ENCODE results near the gene DNAJB13.
A peak's percentile ranks its signal among the peaks of the same experiment; 100 is the strongest.

Gene DNAJB13

DNA sequence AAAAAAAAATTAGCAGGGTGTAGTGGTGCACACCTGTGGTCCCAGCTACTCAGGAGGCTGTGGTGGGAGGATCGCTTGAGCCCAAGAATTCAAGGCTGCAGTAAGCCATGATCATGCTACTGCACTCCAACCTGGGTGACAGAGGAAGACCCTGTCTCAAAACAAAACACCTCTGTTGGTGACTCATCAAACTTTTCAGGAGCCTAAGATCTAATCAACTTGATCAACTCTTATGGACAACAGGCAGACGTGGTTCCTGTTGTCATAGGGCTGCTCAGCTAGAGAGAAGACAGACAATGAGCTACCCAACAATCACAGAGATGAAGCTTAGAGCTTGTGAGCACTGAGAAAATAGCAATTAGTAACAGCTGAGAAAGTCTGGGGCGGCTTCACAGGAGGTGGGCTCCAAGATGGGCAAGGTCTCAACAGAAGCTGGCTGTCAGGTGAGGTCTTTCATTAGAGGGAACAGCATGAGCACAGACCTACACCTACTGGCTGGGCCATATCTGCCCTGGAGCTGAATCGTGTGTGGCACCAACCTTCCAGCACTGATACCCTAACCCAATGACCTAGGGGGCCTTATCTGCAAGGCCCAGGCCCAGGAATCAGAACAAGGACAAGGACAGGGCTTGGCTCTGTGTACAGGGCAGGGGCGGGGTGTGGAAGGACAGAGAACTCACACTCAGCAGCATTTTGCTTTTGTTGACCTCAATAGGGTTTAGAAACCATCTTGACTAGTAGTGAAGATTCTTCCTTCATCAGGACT is 65.3 kb downstream of the DNAJB13 start:
- DNase-seq (ENCODE audit: low spot score), result no peak

DNA sequence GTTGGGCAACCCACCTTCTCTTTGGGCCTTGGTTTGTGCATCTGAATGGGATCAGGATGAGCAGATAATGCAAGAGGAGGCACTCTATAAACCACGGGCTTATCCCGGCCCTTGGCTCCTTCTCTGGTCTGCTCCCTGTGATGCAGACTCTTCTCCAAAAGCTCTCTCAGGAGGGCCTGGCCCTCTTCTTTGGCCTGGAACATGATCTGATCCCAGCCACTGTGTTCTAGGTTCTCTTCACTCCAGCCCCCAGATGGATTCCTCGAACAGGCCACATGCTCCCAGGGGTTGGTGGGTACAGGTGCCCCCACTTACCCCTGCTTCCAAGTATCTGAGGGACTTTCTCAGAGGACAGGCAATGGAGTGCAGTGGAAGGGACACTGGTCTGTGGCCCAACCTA is 66.8 kb downstream of the DNAJB13 start:
- no peak for DNase-seq (ENCODE audit: low spot score)

DNA sequence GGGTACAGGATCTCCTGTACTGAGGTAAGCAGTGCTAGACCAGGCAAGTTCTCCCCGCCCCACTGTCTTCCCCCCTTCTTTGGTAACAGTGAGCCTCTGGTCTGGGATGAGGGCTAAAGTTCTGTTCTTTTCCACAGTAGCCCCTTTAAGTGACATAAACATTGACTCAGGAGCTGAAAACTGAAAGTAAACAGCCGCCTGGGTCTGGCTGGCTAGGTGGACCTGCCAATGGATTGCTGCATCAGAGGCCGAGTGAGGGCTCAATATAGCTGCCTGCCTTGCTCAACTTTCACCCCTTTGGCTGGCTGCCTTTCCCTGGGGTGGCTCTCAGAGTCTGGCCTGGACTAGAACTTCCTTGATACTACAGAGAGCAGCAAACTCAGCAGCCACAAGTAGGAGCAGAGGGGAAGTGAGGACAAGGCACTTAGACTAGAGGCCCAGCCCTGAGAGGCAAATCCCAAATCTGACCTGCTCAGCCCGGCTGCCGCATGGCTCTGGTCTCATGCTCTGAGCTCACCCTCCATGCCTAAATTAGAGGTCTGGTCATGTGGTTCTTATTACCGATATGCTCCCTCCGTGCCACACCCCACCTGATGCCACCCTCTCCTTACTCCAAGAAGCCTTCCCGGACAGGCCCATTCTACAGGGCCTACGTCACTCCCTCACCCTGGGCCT is 67.6 kb downstream of the DNAJB13 start:
- DNase-seq (ENCODE audit: low spot score), result peak; percentile 87

DNA sequence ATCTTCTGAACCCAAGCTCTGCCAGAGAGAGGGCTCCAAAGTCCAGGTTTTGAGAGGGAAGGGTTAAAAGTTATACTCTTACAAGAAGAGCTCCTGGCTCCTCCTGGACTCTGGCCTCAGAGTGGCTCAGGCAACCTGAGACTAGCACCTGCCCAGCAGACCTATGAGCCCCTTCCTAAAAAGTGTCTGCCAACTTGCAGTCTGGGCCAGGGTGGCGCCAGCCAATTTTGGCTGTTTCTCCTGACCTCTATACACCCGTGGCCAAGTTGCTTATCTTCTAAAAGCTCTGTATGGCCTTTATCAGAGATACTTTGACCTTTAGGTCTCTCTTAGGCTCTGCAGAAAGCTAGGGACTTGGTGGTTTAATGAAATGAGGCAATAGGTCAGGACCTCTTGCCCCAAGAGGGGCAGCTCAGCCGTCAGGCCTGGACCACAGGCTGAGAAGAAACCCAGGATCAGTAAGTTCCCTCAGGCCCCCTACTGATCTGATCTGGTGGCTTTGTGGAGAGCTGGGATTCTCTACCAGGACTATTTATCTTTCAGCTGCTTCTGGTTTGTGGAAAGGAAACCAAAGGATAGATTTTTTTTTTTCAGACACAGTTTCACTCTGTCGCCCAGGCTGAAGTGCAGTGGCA is 68.4 kb downstream of the DNAJB13 start:
- DNase-seq (ENCODE audit: low spot score), result no peak

DNA sequence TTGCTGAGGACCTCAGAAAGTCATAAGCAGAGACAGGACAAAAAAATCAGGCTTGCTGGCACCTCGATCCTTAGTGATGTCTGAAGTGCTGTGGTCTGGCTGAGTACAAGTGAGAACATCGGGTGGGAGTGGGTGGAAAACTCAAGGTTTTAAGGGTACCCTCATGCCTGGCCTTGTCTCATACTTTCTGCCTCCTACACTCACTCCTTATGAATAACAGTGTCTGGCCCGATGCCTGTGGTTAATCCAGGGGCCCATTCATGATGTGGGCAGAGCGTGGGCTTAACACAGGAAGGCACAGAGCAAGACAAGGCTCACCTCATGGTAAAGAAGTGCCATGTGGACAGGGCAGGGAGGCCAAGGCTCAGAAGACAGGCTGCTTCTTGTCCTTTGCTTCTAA is 69.0 kb downstream of the DNAJB13 start:
- DNase-seq (ENCODE audit: low spot score), result no peak
